HG03442 (cell line): ENCODE results near the gene PSMB5.

Experiments
- ATAC-seq: cut with Tn5 transposase; IDR thresholded peaks from one replicate; pipeline ENCODE4 v1.9.1; 2021; ENCODE audit warnings: mild to moderate bottlenecking, moderate library complexity; ENCODE audit not compliant: unreplicated experiment

Gene PSMB5

GRCh38 chr14:23060536-23061260 is 26.0 kb upstream of the PSMB5 start:
- ATAC-seq = no peak

- no peak for ATAC-seq
Measured at GRCh38 chr14:23058654-23059504, 24.2 kb upstream of the PSMB5 start.

GRCh38 chr14:23057757-23058653 is 23.3 kb upstream of the PSMB5 start:
- ATAC-seq = peak; percentile 56

- peak; percentile 43 for ATAC-seq
Measured at GRCh38 chr14:23056956-23057756, 22.5 kb upstream of the PSMB5 start, which contains the start of gene CDH24. Gene CDH24 (minus strand): TSS chr14:23057520. CDS start chr14:23055733, 1,787 bp downstream.

- peak; percentile 57 for ATAC-seq
Measured at GRCh38 chr14:23056145-23056955, 21.6 kb upstream of the PSMB5 start.

GRCh38 chr14:23055621-23056144 is 21.0 kb upstream of the PSMB5 start:
- no peak for ATAC-seq

GRCh38 chr14:23055147-23055550 is 20.4 kb upstream of the PSMB5 start:
- ATAC-seq = no peak

- ATAC-seq = no peak
Measured at GRCh38 chr14:23054000-23054811, 19.5 kb upstream of the PSMB5 start.

GRCh38 chr14:23053426-23053825 is 18.7 kb upstream of the PSMB5 start:
- ATAC-seq = no peak

- no peak for ATAC-seq
Measured at GRCh38 chr14:23052671-23053070, 18.0 kb upstream of the PSMB5 start.

- no peak for ATAC-seq
Measured at GRCh38 chr14:23052182-23052623, 17.5 kb upstream of the PSMB5 start.

GRCh38 chr14:23051141-23052057 is 16.7 kb upstream of the PSMB5 start:
- ATAC-seq = no peak

- ATAC-seq = no peak
Measured at GRCh38 chr14:23049011-23049410, 14.3 kb upstream of the PSMB5 start.

GRCh38 chr14:23047751-23048693 is 13.3 kb upstream of the PSMB5 start:
- ATAC-seq = no peak

GRCh38 chr14:23047034-23047634 is 12.4 kb upstream of the PSMB5 start:
- ATAC-seq = no peak
